GM23338 (cell line): ENCODE measurements around the gene DPYD.

Experiments
- JUNB ChIP-seq: IDR thresholded peaks from one replicate; pipeline ENCODE4 v1.6.1; 2016; ENCODE audit warnings: antibody characterized with exemption; ENCODE audit not compliant: unreplicated experiment
- POLR2AphosphoS5 ChIP-seq: IDR thresholded peaks from 2 replicates; pipeline ENCODE4 v1.6.1; 2016; ENCODE audit warnings: antibody characterized with exemption, low read depth
- REST ChIP-seq: IDR thresholded peaks from one replicate; pipeline ENCODE4 v1.6.1; 2018; ENCODE audit warnings: antibody characterized with exemption; ENCODE audit not compliant: unreplicated experiment
- TF ChIP-seq, protein P1 (sequence below), 2 experiments: fragments of 200-600 bp in 1 of 2; sonication (generic) in 1 of 2; conservative IDR thresholded peaks; 2 replicates each; pipeline versions ENCODE4 v1.5.1 to v1.6.1; 2016 to 2017; ENCODE audit warnings: antibody characterized with exemption in 2 of 2, low read depth in 2 of 2, mild to moderate bottlenecking in 2 of 2, moderate library complexity in 1 of 2

DNA sequence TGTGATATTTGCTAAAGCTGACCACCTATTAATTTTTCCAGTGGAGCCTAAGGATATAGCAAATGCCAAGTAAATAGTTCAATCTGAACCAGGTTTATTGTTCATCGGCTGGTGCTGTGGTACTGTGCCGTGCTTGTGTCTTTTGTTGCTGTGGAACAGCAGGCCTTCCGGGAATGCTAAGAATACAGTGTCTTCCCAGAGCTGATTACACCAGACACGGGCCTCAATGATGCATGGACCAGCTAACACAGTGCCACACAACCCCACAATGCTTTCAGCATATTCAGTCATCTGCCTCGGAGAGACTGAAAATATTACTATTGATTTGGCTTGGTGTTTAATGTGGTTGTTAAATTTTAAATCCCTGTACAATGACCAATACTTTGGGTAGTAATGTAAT, 783.8 kb downstream of the DPYD start:
- TF ChIP-seq REST (no peak), POLR2AphosphoS5 (no peak), JUNB (no peak)
- TF ChIP-seq, protein P1, sequence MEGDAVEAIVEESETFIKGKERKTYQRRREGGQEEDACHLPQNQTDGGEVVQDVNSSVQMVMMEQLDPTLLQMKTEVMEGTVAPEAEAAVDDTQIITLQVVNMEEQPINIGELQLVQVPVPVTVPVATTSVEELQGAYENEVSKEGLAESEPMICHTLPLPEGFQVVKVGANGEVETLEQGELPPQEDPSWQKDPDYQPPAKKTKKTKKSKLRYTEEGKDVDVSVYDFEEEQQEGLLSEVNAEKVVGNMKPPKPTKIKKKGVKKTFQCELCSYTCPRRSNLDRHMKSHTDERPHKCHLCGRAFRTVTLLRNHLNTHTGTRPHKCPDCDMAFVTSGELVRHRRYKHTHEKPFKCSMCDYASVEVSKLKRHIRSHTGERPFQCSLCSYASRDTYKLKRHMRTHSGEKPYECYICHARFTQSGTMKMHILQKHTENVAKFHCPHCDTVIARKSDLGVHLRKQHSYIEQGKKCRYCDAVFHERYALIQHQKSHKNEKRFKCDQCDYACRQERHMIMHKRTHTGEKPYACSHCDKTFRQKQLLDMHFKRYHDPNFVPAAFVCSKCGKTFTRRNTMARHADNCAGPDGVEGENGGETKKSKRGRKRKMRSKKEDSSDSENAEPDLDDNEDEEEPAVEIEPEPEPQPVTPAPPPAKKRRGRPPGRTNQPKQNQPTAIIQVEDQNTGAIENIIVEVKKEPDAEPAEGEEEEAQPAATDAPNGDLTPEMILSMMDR (conservative IDR thresholded peaks at IDR 0.05; ENCODE audit: low read depth in 2 of 2), result no peak
